BLaER1 treated with 17β-estradiol and CSF1 and Interleukin-3, amounts not matched to agents 10 nM and 100 nM (cell line): ENCODE measurements around the gene RC3H1.
"Not testable (repeated sequence)": the region's sequence is repeated elsewhere in the genome, so short reads cannot be mapped to it uniquely, and the experiment has no call there.

Experiments
- H3K27ac ChIP-seq, 11 experiments: shearing (Covaris generic); formaldehyde crosslinking; 2 replicates each; pipeline ENCODE4 v1.8.1; 2022
- H3K27me3 ChIP-seq, 11 experiments: shearing (Covaris generic); formaldehyde crosslinking; 2 replicates each; pipeline ENCODE4 v1.8.1; 2022
- H3K36me3 ChIP-seq, 11 experiments: shearing (Covaris generic); formaldehyde crosslinking; 2 replicates each; pipeline ENCODE4 v1.8.1; 2022
- H3K4me1 ChIP-seq, 10 experiments: shearing (Covaris generic); formaldehyde crosslinking; 2 replicates each; pipeline ENCODE4 v1.8.1; 2022
- H3K4me2 ChIP-seq, 11 experiments: shearing (Covaris generic); formaldehyde crosslinking; 2 replicates each; pipeline ENCODE4 v1.8.1; 2022
- H3K4me3 ChIP-seq, 10 experiments: shearing (Covaris generic); formaldehyde crosslinking; 2 replicates each; pipeline ENCODE4 v1.8.1; 2022
- H3K9ac ChIP-seq, 11 experiments: shearing (Covaris generic); formaldehyde crosslinking; 2 replicates each; pipeline ENCODE4 v1.8.1; 2022
- H3K9me3 ChIP-seq, 11 experiments: shearing (Covaris generic); formaldehyde crosslinking; replicated peaks in 1 of 11; 2 replicates each; pipeline ENCODE4 v1.8.1; 2022
- H4K20me1 ChIP-seq, 11 experiments: shearing (Covaris generic); formaldehyde crosslinking; 2 replicates each; pipeline ENCODE4 v1.8.1; 2022
- Cebpa-rat ChIP-seq, 11 experiments: shearing (Covaris generic); IDR thresholded peaks; 2 replicates each; pipeline ENCODE4 v1.8.1; 2022

RC3H1 gene

GRCh38 chr1:174022080-174022975, at the start of gene RC3H1:
TSS of gene RC3H1 (minus strand) at chr1:174022357. CDS start at chr1:173992985, 29,372 bp downstream.
- H3K27ac ChIP-seq: peak within 1 kb of the TSS; percentile 95 to 99 (median 96)

GRCh38 chr1:174070614-174071013, 48.5 kb upstream of the RC3H1 start:
- Histone ChIP-seq H3K4me1 (peaks cover 0 to 10% (median 6%) of the 10 kb centered on the region in 10 experiments; a peak in 6 of 20 replicates), H4K20me1 (no peaks in the 10 kb centered on the region), H3K36me3 (no peaks in the 10 kb centered on the region), H3K27ac (no peak overlapping the region), H3K4me3 (no peak overlapping the region), H3K27me3 (no peaks in the 10 kb centered on the region), H3K9me3 (no peaks in the 10 kb centered on the region), H3K4me2 (no peak overlapping the region), H3K9ac (no peak overlapping the region)
- TF ChIP-seq Cebpa-rat (IDR thresholded peaks at IDR 0.05): no peak

More at GRCh38 chr1:174022080-174022975, at the start of gene RC3H1:
- no peaks in the 10 kb centered on the region for H3K27me3 ChIP-seq
- H3K4me1 ChIP-seq: peaks cover 35 to 52% (median 49%) of the 10 kb centered on the region in 10 experiments
- H3K9me3 ChIP-seq: no peaks in the 10 kb centered on the region
- peak within 1 kb of the TSS; percentile 83 to 97 (median 93) for H3K4me2 ChIP-seq
- peak within 1 kb of the TSS; percentile 95 to 100 (median 97) for H3K9ac ChIP-seq
- peaks cover 41 to 48% (median 45%) of the 10 kb centered on the region in 11 experiments for H4K20me1 ChIP-seq
- H3K36me3 ChIP-seq: peaks cover 5 to 28% (median 14%) of the 10 kb centered on the region in 11 experiments; a peak in 12 of 22 replicates
- TF ChIP-seq Cebpa-rat (IDR thresholded peaks at IDR 0.05): no peak
- H3K4me3 ChIP-seq: peak within 1 kb of the TSS; percentile 77 to 99 (median 90)

- H3K9ac ChIP-seq: no peak overlapping the region
- H3K4me3 ChIP-seq: no peak overlapping the region
- no peaks in the 10 kb centered on the region for H3K9me3 ChIP-seq
- no peaks in the 10 kb centered on the region for H4K20me1 ChIP-seq
- H3K4me1 ChIP-seq: peaks cover 0 to 10% (median 6%) of the 10 kb centered on the region in 10 experiments; a peak in 6 of 20 replicates
- H3K27me3 ChIP-seq: no peaks in the 10 kb centered on the region
- peak overlapping the region in 5 of 11 experiments; percentile 2 to 31 (median 14); a peak in 5 of 22 replicates for H3K4me2 ChIP-seq
- no peaks in the 10 kb centered on the region for H3K36me3 ChIP-seq
- TF ChIP-seq Cebpa-rat (IDR thresholded peaks at IDR 0.05): no peak
- H3K27ac ChIP-seq: no peak overlapping the region
Measured at GRCh38 chr1:174068000-174068399, 45.8 kb upstream of the RC3H1 start.

GRCh38 chr1:174060090-174060489, 37.9 kb upstream of the RC3H1 start:
- no peak overlapping the region for H3K9ac ChIP-seq
- H4K20me1 ChIP-seq: no peaks in the 10 kb centered on the region
- H3K4me2 ChIP-seq: no peak overlapping the region
- no peak overlapping the region for H3K27ac ChIP-seq
- H3K4me1 ChIP-seq: 0 out of 20 replicates have a peak, but pooled peaks cover 0 to 3% (median 0%) of the 10 kb centered on the region in 10 experiments
- no peak for TF ChIP-seq Cebpa-rat (IDR thresholded peaks at IDR 0.05)
- no peak overlapping the region for H3K4me3 ChIP-seq
- no peaks in the 10 kb centered on the region for H3K36me3 ChIP-seq
- H3K27me3 ChIP-seq: no peaks in the 10 kb centered on the region
- H3K9me3 ChIP-seq: peaks cover 3 to 18% (median 12%) of the 10 kb centered on the region in 11 experiments; a peak in 18 of 22 replicates

- Histone ChIP-seq H3K9ac (no peak overlapping the region), H3K9me3 (peaks cover 3 to 21% (median 13%) of the 10 kb centered on the region in 11 experiments; a peak in 18 of 22 replicates), H3K27me3 (no peaks in the 10 kb centered on the region), H3K4me3 (no peak overlapping the region), H3K36me3 (no peaks in the 10 kb centered on the region), H3K4me2 (no peak overlapping the region), H3K4me1 (0 out of 20 replicates have a peak, but pooled peaks cover 0 to 3% (median 0%) of the 10 kb centered on the region in 10 experiments), H3K27ac (no peak overlapping the region), H4K20me1 (no peaks in the 10 kb centered on the region)
- TF ChIP-seq Cebpa-rat (IDR thresholded peaks at IDR 0.05): no peak
Measured at GRCh38 chr1:174058624-174059023, 36.5 kb upstream of the RC3H1 start.

GRCh38 chr1:174056609-174057008, 34.5 kb upstream of the RC3H1 start:
- H4K20me1 ChIP-seq, H3K4me3 ChIP-seq, H3K9ac ChIP-seq, H3K4me2 ChIP-seq, H3K36me3 ChIP-seq, H3K4me1 ChIP-seq, H3K27ac ChIP-seq, H3K27me3 ChIP-seq: not testable (repeated sequence)
- H3K9me3 ChIP-seq: peaks cover 3 to 21% (median 13%) of the 10 kb centered on the region in 11 experiments; a peak in 18 of 22 replicates

- H3K9ac ChIP-seq, H3K4me3 ChIP-seq, H3K4me2 ChIP-seq, H3K27ac ChIP-seq, H3K4me1 ChIP-seq, H3K27me3 ChIP-seq, H4K20me1 ChIP-seq, H3K36me3 ChIP-seq: not testable (repeated sequence)
- peaks cover 3 to 21% (median 13%) of the 10 kb centered on the region in 11 experiments; a peak in 18 of 22 replicates for H3K9me3 ChIP-seq
Measured at GRCh38 chr1:174055797-174056196, 33.6 kb upstream of the RC3H1 start.

GRCh38 chr1:174053826-174054225, 31.7 kb upstream of the RC3H1 start:
- H3K9me3 ChIP-seq: peaks cover 3 to 21% (median 13%) of the 10 kb centered on the region in 11 experiments; a peak in 18 of 22 replicates
- H3K36me3 ChIP-seq: no peaks in the 10 kb centered on the region
- no peak overlapping the region for H3K27ac ChIP-seq
- no peaks in the 10 kb centered on the region for H4K20me1 ChIP-seq
- H3K9ac ChIP-seq: no peak overlapping the region
- H3K27me3 ChIP-seq: no peaks in the 10 kb centered on the region
- no peak overlapping the region for H3K4me2 ChIP-seq
- no peaks in the 10 kb centered on the region for H3K4me1 ChIP-seq
- no peak for TF ChIP-seq Cebpa-rat (IDR thresholded peaks at IDR 0.05)
- no peak overlapping the region for H3K4me3 ChIP-seq

GRCh38 chr1:174052621-174053020, 30.5 kb upstream of the RC3H1 start:
- no peaks in the 10 kb centered on the region for H3K36me3 ChIP-seq
- peaks cover 3 to 21% (median 13%) of the 10 kb centered on the region in 11 experiments; a peak in 18 of 22 replicates for H3K9me3 ChIP-seq
- TF ChIP-seq Cebpa-rat (IDR thresholded peaks at IDR 0.05): no peak
- H3K27ac ChIP-seq: no peak overlapping the region
- H3K4me2 ChIP-seq: no peak overlapping the region
- H3K4me1 ChIP-seq: no peaks in the 10 kb centered on the region
- no peak overlapping the region for H3K9ac ChIP-seq
- no peaks in the 10 kb centered on the region for H4K20me1 ChIP-seq
- H3K27me3 ChIP-seq: no peaks in the 10 kb centered on the region
- no peak overlapping the region for H3K4me3 ChIP-seq
